ENCODE data around the gene FDX1. TPM values are rescaled to one million over a fixed set of nuclear protein-coding genes. Genes with fewer than 3 reads are reported as not detected.

Gene FDX1
- total RNA-seq, 1 experiment from 2014 or later: 13.6 TPM

- Histone ChIP-seq H3K4me3 (ENCODE audit: low read depth in 2 of 2, low read length in 2 of 2) (no peak overlapping the region), H3K36me3 (ENCODE audit: control insufficient read depth, insufficient read depth, low read length) (no peaks in the 10 kb centered on the region), H3K9me3 (ENCODE audit: control insufficient read depth, insufficient read depth, low read depth, low read length) (no peaks in the 10 kb centered on the region; the same call in 1 of the 2 replicates), H3K27me3 (ENCODE audit: control insufficient read depth, insufficient read depth, low read length) (no peaks in the 10 kb centered on the region), H3K4me1 (ENCODE audit: control insufficient read depth, insufficient read depth, low read length) (peaks cover 7% of the 10 kb centered on the region), H3K27ac (ENCODE audit: low read length) (no peak overlapping the region)
- BruUV-seq (replicated peaks): no TSS peak
- ATAC-seq: no peak
- CTCF ChIA-PET: no interaction called here
- in situ Hi-C loops (cut with HindIII; ENCODE audit: low pct_unique_long_range_greater_than_20kb, low sequenced_read_pairs) (no loop called here), intact Hi-C loops (cut with micrococcal nuclease; ENCODE audit: unreplicated experiment) (no loop called here)
- TF ChIP-seq TCF7L2 (IDR thresholded peaks at IDR 0.05; ENCODE audit: low read depth, low read length) (no peak), CTCF (IDR thresholded peaks at IDR 0.05) (no peak), POLR2AphosphoS5 (IDR thresholded peaks at IDR 0.05; ENCODE audit: low read depth, low read length) (no peak), REST (IDR thresholded peaks at IDR 0.05; ENCODE audit: insufficient read depth in 1 of 2, low read depth in 2 of 2, low read length in 1 of 2) (no peak)
- DNase-seq (ENCODE audit: low read depth, low spot score): no peak
- POLR2A ChIA-PET: no interaction called here
Measured at GRCh38 chr11:110424775-110425444, 4.8 kb upstream of the FDX1 start.

GRCh38 chr11:110425751-110426545 is 3.8 kb upstream of the FDX1 start:
- Histone ChIP-seq H3K36me3 (ENCODE audit: control insufficient read depth, insufficient read depth, low read length) (no peaks in the 10 kb centered on the region; the same call in 1 of the 2 replicates), H3K27ac (ENCODE audit: low read length) (no peak overlapping the region), H3K4me3 (ENCODE audit: low read depth in 2 of 2, low read length in 2 of 2) (no peak overlapping the region), H3K4me1 (ENCODE audit: control insufficient read depth, insufficient read depth, low read length) (peaks cover 7% of the 10 kb centered on the region), H3K9me3 (ENCODE audit: control insufficient read depth, insufficient read depth, low read depth, low read length) (no peaks in the 10 kb centered on the region), H3K27me3 (ENCODE audit: control insufficient read depth, insufficient read depth, low read length) (no peaks in the 10 kb centered on the region)
- ChIA-PET CTCF (no interaction called here), POLR2A (no interaction called here)
- BruUV-seq (replicated peaks): no TSS peak
- DNase-seq (ENCODE audit: low read depth, low spot score) (no peak), ATAC-seq (no peak)
- intact Hi-C loops (cut with micrococcal nuclease; ENCODE audit: unreplicated experiment) (no loop called here), in situ Hi-C loops (cut with HindIII; ENCODE audit: low pct_unique_long_range_greater_than_20kb, low sequenced_read_pairs) (no loop called here)
- TF ChIP-seq CTCF (IDR thresholded peaks at IDR 0.05): no peak
- no peak for TF ChIP-seq POLR2AphosphoS5 (IDR thresholded peaks at IDR 0.05; ENCODE audit: low read depth, low read length)
- TF ChIP-seq TCF7L2 (IDR thresholded peaks at IDR 0.05; ENCODE audit: low read depth, low read length): no peak
- TF ChIP-seq REST (IDR thresholded peaks at IDR 0.05; ENCODE audit: insufficient read depth in 1 of 2, low read depth in 2 of 2, low read length in 1 of 2): no peak
- no peak for TF ChIP-seq SIN3A (IDR thresholded peaks at IDR 0.05; ENCODE audit: borderline replicate concordance, insufficient read depth, low read depth, low read length)

All from Panc1 (cell line).